ENCODE measurements around the gene EXOC6.
A peak's percentile ranks its signal among the peaks of the same experiment; 100 is the strongest.

Gene EXOC6

GRCh38 chr10:93064874-93065660 lies 216.7 kb downstream of the EXOC6 start:
- DNase-seq (ENCODE audit: low read depth, low spot score): no peak

- peak; percentile 27 for DNase-seq (ENCODE audit: low read depth, low spot score)
Measured at GRCh38 chr10:93065675-93066543, 217.6 kb downstream of the EXOC6 start.

- no peak for DNase-seq (ENCODE audit: low read depth, low spot score)
Measured at GRCh38 chr10:93066544-93066913, 218.2 kb downstream of the EXOC6 start.

GRCh38 chr10:93067443-93068365 lies 219.4 kb downstream of the EXOC6 start:
- DNase-seq (ENCODE audit: low read depth, low spot score): no peak

- DNase-seq (ENCODE audit: low read depth, low spot score): peak; percentile 73
Measured at GRCh38 chr10:93068411-93069244, 220.3 kb downstream of the EXOC6 start.

- no peak for DNase-seq (ENCODE audit: low read depth, low spot score)
Measured at GRCh38 chr10:93069245-93069561, 220.9 kb downstream of the EXOC6 start.

GRCh38 chr10:93070378-93071176 lies 222.3 kb downstream of the EXOC6 start:
- no peak for DNase-seq (ENCODE audit: low read depth, low spot score)

GRCh38 chr10:93071177-93071472 lies 222.8 kb downstream of the EXOC6 start:
- no peak for DNase-seq (ENCODE audit: low read depth, low spot score)

GRCh38 chr10:93071674-93072224 lies 223.4 kb downstream of the EXOC6 start:
- DNase-seq (ENCODE audit: low read depth, low spot score): peak; percentile 57

GRCh38 chr10:93072225-93072712 lies 223.9 kb downstream of the EXOC6 start:
- no peak for DNase-seq (ENCODE audit: low read depth, low spot score)

- no peak for DNase-seq (ENCODE audit: low read depth, low spot score)
Measured at GRCh38 chr10:93072713-93073538, 224.6 kb downstream of the EXOC6 start.

GRCh38 chr10:93073539-93074146 lies 225.3 kb downstream of the EXOC6 start, which contains the start of gene CYP26A1:
TSS of gene CYP26A1 (plus strand) at chr10:93073893. CDS start at chr10:93073935, 42 bp downstream.
- peak; percentile 49 for DNase-seq (ENCODE audit: low read depth, low spot score)

GRCh38 chr10:93074147-93074596 lies 225.9 kb downstream of the EXOC6 start:
- peak; percentile 48 for DNase-seq (ENCODE audit: low read depth, low spot score)

- peak; percentile 46 for DNase-seq (ENCODE audit: low read depth, low spot score)
Measured at GRCh38 chr10:93074597-93075368, 226.5 kb downstream of the EXOC6 start.

- DNase-seq (ENCODE audit: low read depth, low spot score): no peak
Measured at GRCh38 chr10:93075369-93076221, 227.3 kb downstream of the EXOC6 start.

GRCh38 chr10:93076871-93077270 lies 228.6 kb downstream of the EXOC6 start:
- no peak for DNase-seq (ENCODE audit: low read depth, low spot score)
